ENCODE results near the gene TSPOAP1. TPM values are rescaled to one million over a fixed set of nuclear protein-coding genes. Genes with fewer than 3 reads are reported as not detected.

TSPOAP1 gene
- total and polyA plus RNA-seq, 10 of the 15 experiments (the other 5 are each of a cell fraction or from before 2014, with no cell fraction given), result 0.58 to 16.4 (median 4.2) TPM; not detected in 1

- intact Hi-C loops (cut with micrococcal nuclease; ENCODE audit: unreplicated experiment) (no loop called here), in situ Hi-C loops (cut with MboI) (no loop called here)
- H3K9ac ChIP-seq (ENCODE audit: control insufficient read depth, insufficient read depth, low read length), result no peak overlapping the region
- BruUV-seq (replicated peaks), result no TSS peak
- ChIA-PET RAD21 (ENCODE audit: unreplicated experiment) (interaction anchor here (1.3 kb wide), 1 partner anchor 48 kb away, joined by 6 read pairs; no protein-coding TSS in a partner anchor), POLR2A (no interaction called here), SMC1A (ENCODE audit: uncharacterized antibody, unreplicated experiment) (interaction anchor here (0.8 to 1.0 kb wide), 2 partner anchors 50 to 52 kb away, joined by 3 read pairs; partner anchors contain the start of gene RNF43), CTCF (interaction anchor here (1.3 kb wide), 1 partner anchor 52 kb away, joined by 4 read pairs; the partner anchor contains the start of gene RNF43)
- no peaks in the 10 kb centered on the region for H3K79me2 ChIP-seq (ENCODE audit: control insufficient read depth, insufficient read depth, low read length)
- FAIRE-seq (no peak), DNase-seq (ENCODE audit: low read depth, low spot score) (no peak), ATAC-seq (no peak)
- H3K36me3 ChIP-seq (ENCODE audit: control insufficient read depth in 2 of 2, insufficient read depth in 2 of 2, low read length in 1 of 2), result peaks cover 0 to 19% of the 10 kb centered on the region in 2 experiments; a peak in 3 of 4 replicates
- no peak overlapping the region for H3K27ac ChIP-seq (ENCODE audit: control insufficient read depth, insufficient read depth)
- no peaks in the 10 kb centered on the region for H3K27me3 ChIP-seq (replicated peaks in 1 of 2; ENCODE audit: control insufficient read depth in 2 of 2, insufficient read depth in 2 of 2, low read length in 1 of 2)
- H3K9me3 ChIP-seq (replicated peaks; ENCODE audit: control insufficient read depth, insufficient read depth, low read length), result no peaks in the 10 kb centered on the region
- no peak overlapping the region for H2AFZ ChIP-seq (ENCODE audit: control insufficient read depth, low read depth, low read length)
- no peak overlapping the region for H3K4me2 ChIP-seq (ENCODE audit: control insufficient read depth, insufficient read depth)
- no peak for TF ChIP-seq ETV6 (conservative IDR thresholded peaks at IDR 0.05 in 1 of 2, IDR thresholded peaks at IDR 0.05 in 1 of 2; ENCODE audit: borderline replicate concordance in 1 of 2, low read depth in 1 of 2)
- no peak for TF ChIP-seq EP300 (IDR thresholded peaks at IDR 0.05; ENCODE audit: borderline replicate concordance in 1 of 2, control insufficient read depth in 1 of 2, low read depth in 2 of 2, low read length in 2 of 2)
- no peak for TF ChIP-seq FOXK2 (IDR thresholded peaks at IDR 0.05)
- no peak overlapping the region for H3K4me3 ChIP-seq
- H4K20me1 ChIP-seq (ENCODE audit: control insufficient read depth, insufficient read depth), result no peaks in the 10 kb centered on the region
- H3K4me1 ChIP-seq (ENCODE audit: control insufficient read depth, insufficient read depth, low read length), result no peaks in the 10 kb centered on the region
Measured at GRCh38 chr17:58365185-58365979, 36.8 kb upstream of the TSPOAP1 start.

DNA sequence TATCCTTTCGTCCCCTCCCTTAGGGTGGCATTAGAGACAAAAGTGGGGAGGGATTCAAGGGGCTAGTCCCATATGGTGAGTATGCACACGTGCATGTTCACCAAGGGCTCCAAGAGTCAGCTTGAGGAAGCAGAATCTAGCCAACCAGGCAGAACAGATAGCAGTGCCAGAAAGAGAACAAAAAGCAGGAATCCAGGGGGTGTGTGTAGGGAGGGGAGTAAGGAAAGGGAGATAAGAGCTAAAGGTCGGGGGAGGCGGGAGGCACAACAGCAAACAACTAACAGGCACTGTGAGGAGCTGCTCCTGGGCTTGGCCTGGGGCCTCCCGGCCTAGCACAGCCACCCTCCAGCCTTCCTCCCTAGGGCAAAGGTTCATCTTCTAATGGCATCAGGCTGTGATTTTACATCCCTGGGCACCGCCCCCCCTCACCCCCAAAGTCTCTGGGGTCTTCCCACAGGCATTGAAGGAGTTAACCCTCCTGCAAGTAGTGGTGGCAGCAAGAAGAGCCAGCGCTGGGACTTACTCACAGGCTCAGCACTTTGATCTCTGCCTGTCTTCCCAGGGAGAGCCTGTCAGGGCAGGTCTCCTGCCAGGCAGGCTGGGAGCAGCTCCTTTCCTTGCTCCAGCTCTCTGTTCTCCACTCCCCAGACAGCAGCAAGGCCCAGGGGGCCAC is 35.8 kb upstream of the TSPOAP1 start:
- no peak for ATAC-seq
- Histone ChIP-seq H3K4me2 (ENCODE audit: control insufficient read depth, insufficient read depth) (no peak overlapping the region), H3K79me2 (ENCODE audit: control insufficient read depth, insufficient read depth, low read length) (no peaks in the 10 kb centered on the region), H3K27ac (ENCODE audit: control insufficient read depth, insufficient read depth) (no peak overlapping the region), H3K4me3 (no peak overlapping the region), H2AFZ (ENCODE audit: control insufficient read depth, low read depth, low read length) (no peak overlapping the region), H4K20me1 (ENCODE audit: control insufficient read depth, insufficient read depth) (no peaks in the 10 kb centered on the region), H3K36me3 (ENCODE audit: control insufficient read depth in 2 of 2, insufficient read depth in 2 of 2, low read length in 1 of 2) (peaks cover 0 to 17% of the 10 kb centered on the region in 2 experiments; a peak in 3 of 4 replicates), H3K9me3 (replicated peaks; ENCODE audit: control insufficient read depth, insufficient read depth, low read length) (no peaks in the 10 kb centered on the region), H3K4me1 (ENCODE audit: control insufficient read depth, insufficient read depth, low read length) (no peaks in the 10 kb centered on the region), H3K9ac (ENCODE audit: control insufficient read depth, insufficient read depth, low read length) (no peak overlapping the region), H3K27me3 (replicated peaks in 1 of 2; ENCODE audit: control insufficient read depth in 2 of 2, insufficient read depth in 2 of 2, low read length in 1 of 2) (no peaks in the 10 kb centered on the region)
- RAD21 ChIA-PET (ENCODE audit: unreplicated experiment), result interaction anchor here (2.0 kb wide), 1 partner anchor 18 kb away, joined by 4 read pairs; no protein-coding TSS in a partner anchor
- in situ Hi-C loops (cut with MboI) (no loop called here), intact Hi-C loops (cut with micrococcal nuclease; ENCODE audit: unreplicated experiment) (no loop called here)
- CTCF ChIA-PET, result interaction anchor here (0.6 to 1.3 kb wide), 3 partner anchors 47 to 102 kb away, joined by 3 to 6 read pairs (median 3); partner anchors contain the start of gene RNF43
- 40% methylated on average over 7 of the region's 7 CpGs for WGBS (ENCODE audit: insufficient coverage, insufficient replicate concordance, low lambda C conversion rate, missing lambda C conversion rate)
- SMC1A ChIA-PET (ENCODE audit: uncharacterized antibody, unreplicated experiment), result interaction anchor here (1.6 to 1.7 kb wide), 2 partner anchors 41 to 53 kb away, joined by 5 read pairs; partner anchors contain the start of gene RNF43
- DNase-seq (ENCODE audit: low read depth, low spot score), result no peak
- POLR2A ChIA-PET, result interaction anchor here (0.6 to 1.2 kb wide), 3 partner anchors 16 to 59 kb away, joined by 3 to 5 read pairs (median 3); no protein-coding TSS in a partner anchor
- no peak for TF ChIP-seq SMAD5 (IDR thresholded peaks at IDR 0.05; ENCODE audit: low read depth)
- no peak for TF ChIP-seq ASH2L (IDR thresholded peaks at IDR 0.05; ENCODE audit: borderline replicate concordance, low read depth)
- no peak for TF ChIP-seq HDGF (IDR thresholded peaks at IDR 0.05)
- no peak for FAIRE-seq
- BruUV-seq (replicated peaks), result no TSS peak

All from GM12878 (cell line).